ENCODE results near the gene PPP1R16B. TPM values are rescaled to one million over a fixed set of nuclear protein-coding genes. Genes with fewer than 3 reads are reported as not detected.
A peak's percentile ranks its signal among the peaks of the same experiment; 100 is the strongest.

Gene PPP1R16B
- polyA plus RNA-seq, 6 donors from 2014 or later = 22.1 to 54.6 (median 38.4) TPM

- Mint-ChIP-seq H3K36me3 (peaks cover 13 to 24% of the 10 kb centered on the region in 2 donors), H3K4me3 (no peak overlapping the region), H3K27me3 (no peaks in the 10 kb centered on the region), H3K4me1 (peaks cover 46 to 77% (median 64%) of the 10 kb centered on the region in 3 donors), H3K9me3 (no peaks in the 10 kb centered on the region), H3K27ac (peak overlapping the region in 4 of 6 donors; percentile 64 to 93 (median 74))
- DNase-seq (no peak), ATAC-seq (ENCODE audit: low read depth in 2 of 2) (no peak)
Measured at GRCh38 chr20:38834868-38835267, 29.4 kb downstream of the PPP1R16B start.

DNA sequence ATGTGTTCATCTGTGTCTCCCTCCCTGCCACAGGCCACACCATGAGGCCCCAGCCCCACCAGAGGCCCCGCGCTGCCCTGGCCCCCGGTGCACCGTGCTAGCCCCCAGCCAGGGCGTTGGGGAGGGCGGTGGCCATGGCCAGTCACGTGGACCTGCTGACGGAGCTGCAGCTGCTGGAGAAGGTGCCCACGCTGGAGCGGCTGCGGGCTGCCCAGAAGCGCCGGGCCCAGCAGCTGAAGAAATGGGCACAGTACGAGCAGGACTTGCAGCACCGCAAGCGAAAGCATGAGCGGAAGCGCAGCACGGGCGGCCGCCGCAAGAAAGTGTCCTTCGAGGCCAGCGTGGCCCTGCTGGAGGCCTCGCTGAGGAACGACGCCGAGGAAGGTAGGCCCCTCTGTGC is 30.3 kb downstream of the PPP1R16B start:
- Mint-ChIP-seq H3K27ac (no peak overlapping the region), H3K9me3 (no peaks in the 10 kb centered on the region), H3K4me1 (peaks cover 47 to 77% (median 64%) of the 10 kb centered on the region in 3 donors), H3K36me3 (peaks cover 7 to 27% of the 10 kb centered on the region in 2 donors), H3K27me3 (no peaks in the 10 kb centered on the region), H3K4me3 (no peak overlapping the region)
- ATAC-seq (ENCODE audit: low read depth in 2 of 2) (no peak), DNase-seq (no peak)

- no peak for DNase-seq
- H3K4me3 Mint-ChIP-seq = peak overlapping the region in 1 of 8 donors; percentile 32
- H3K4me1 Mint-ChIP-seq = peaks cover 44 to 77% (median 60%) of the 10 kb centered on the region in 3 donors
- H3K9me3 Mint-ChIP-seq = peaks cover 0 to 2% (median 0%) of the 10 kb centered on the region in 7 donors
- H3K27me3 Mint-ChIP-seq = no peaks in the 10 kb centered on the region
- peak overlapping the region; percentile 43 to 94 (median 60) for H3K27ac Mint-ChIP-seq
- H3K36me3 Mint-ChIP-seq = peaks cover 7 to 17% of the 10 kb centered on the region in 2 donors
- ATAC-seq (ENCODE audit: low read depth in 2 of 2) = no peak
Measured at GRCh38 chr20:38836991-38837390, 31.5 kb downstream of the PPP1R16B start.

GRCh38 chr20:38838326-38838725 is 32.8 kb downstream of the PPP1R16B start:
- peak overlapping the region in 4 of 6 donors; percentile 32 to 92 (median 69) for H3K27ac Mint-ChIP-seq
- peaks cover 44 to 77% (median 63%) of the 10 kb centered on the region in 3 donors for H3K4me1 Mint-ChIP-seq
- H3K4me3 Mint-ChIP-seq = peak overlapping the region in 1 of 8 donors; percentile 5
- peaks cover 0 to 2% (median 0%) of the 10 kb centered on the region in 7 donors for H3K9me3 Mint-ChIP-seq
- ATAC-seq (ENCODE audit: low read depth in 2 of 2) = no peak
- no peaks in the 10 kb centered on the region for H3K27me3 Mint-ChIP-seq
- H3K36me3 Mint-ChIP-seq = peaks cover 7 to 17% of the 10 kb centered on the region in 2 donors
- DNase-seq = no peak

GRCh38 chr20:38839563-38839962 is 34.1 kb downstream of the PPP1R16B start:
- no peak for ATAC-seq (ENCODE audit: low read depth in 2 of 2)
- peaks cover 0 to 2% (median 0%) of the 10 kb centered on the region in 7 donors for H3K9me3 Mint-ChIP-seq

GRCh38 chr20:38840053-38840893 is 34.8 kb downstream of the PPP1R16B start:
- Mint-ChIP-seq H3K27me3 (no peaks in the 10 kb centered on the region), H3K36me3 (peaks cover 7 to 13% of the 10 kb centered on the region in 2 donors), H3K9me3 (peaks cover 0 to 2% (median 0%) of the 10 kb centered on the region in 7 donors), H3K4me1 (peaks cover 44 to 82% (median 66%) of the 10 kb centered on the region in 3 donors), H3K4me3 (peak overlapping the region in 5 of 8 donors; percentile 3 to 53 (median 12)), H3K27ac (peak overlapping the region in 5 of 6 donors; percentile 92 to 100 (median 97))
- ATAC-seq (ENCODE audit: low read depth in 2 of 2) (no peak), DNase-seq (no peak)

More at GRCh38 chr20:38839563-38839962, 34.1 kb downstream of the PPP1R16B start:
- Mint-ChIP-seq H3K4me3 (peak overlapping the region in 1 of 8 donors; percentile 25), H3K4me1 (peaks cover 41 to 78% (median 59%) of the 10 kb centered on the region in 3 donors), H3K27ac (peak overlapping the region in 5 of 6 donors; percentile 64 to 97 (median 92)), H3K27me3 (no peaks in the 10 kb centered on the region), H3K36me3 (peaks cover 7 to 13% of the 10 kb centered on the region in 2 donors)
- no peak for DNase-seq

DNA sequence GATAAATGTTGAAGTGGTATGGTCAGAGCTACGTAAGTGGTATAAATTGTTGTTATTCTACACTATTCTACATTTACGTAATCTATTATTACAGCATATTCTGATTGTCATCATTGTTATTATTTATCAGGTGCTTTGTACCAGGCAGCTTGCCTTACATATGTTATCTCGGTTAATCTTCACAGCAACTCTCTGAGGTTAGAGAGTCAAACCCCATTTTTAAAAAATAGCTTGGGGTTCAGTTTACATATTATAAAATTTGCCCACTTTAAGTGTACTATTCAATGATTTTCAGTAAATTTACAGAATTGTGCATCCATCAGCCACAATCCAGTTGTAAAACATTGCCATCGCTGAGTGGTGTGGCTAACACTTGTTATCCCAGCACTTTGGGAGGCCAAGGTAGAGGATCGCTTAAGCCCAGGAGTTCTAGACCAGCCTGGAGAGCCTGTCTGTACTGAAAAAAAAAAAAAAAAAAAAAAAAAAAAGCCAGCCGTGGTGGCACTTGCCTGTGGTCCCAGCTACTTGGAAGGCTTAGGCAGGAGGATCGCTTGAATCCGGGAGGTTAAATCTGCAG is 35.5 kb downstream of the PPP1R16B start:
- ATAC-seq (ENCODE audit: low read depth in 2 of 2) (no peak), DNase-seq (no peak)
- Mint-ChIP-seq H3K27me3 (no peaks in the 10 kb centered on the region), H3K4me1 (peaks cover 52 to 89% (median 73%) of the 10 kb centered on the region in 3 donors), H3K9me3 (peaks cover 0 to 2% (median 0%) of the 10 kb centered on the region in 7 donors), H3K36me3 (peaks cover 12 to 16% of the 10 kb centered on the region in 2 donors), H3K4me3 (peak overlapping the region in 4 of 8 donors; percentile 16 to 53 (median 36)), H3K27ac (peak overlapping the region; percentile 92 to 100 (median 97))

- Mint-ChIP-seq H3K36me3 (peaks cover 15 to 19% of the 10 kb centered on the region in 2 donors), H3K4me3 (peak overlapping the region; percentile 5 to 94 (median 73)), H3K9me3 (peaks cover 0 to 2% (median 0%) of the 10 kb centered on the region in 7 donors), H3K4me1 (peaks cover 57 to 93% (median 78%) of the 10 kb centered on the region in 3 donors), H3K27me3 (no peaks in the 10 kb centered on the region), H3K27ac (peak overlapping the region; percentile 92 to 100 (median 97))
- ATAC-seq (ENCODE audit: low read depth in 2 of 2) = no peak
- DNase-seq = no peak
Measured at GRCh38 chr20:38841570-38841969, 36.1 kb downstream of the PPP1R16B start.

GRCh38 chr20:38842026-38842425 is 36.5 kb downstream of the PPP1R16B start:
- peaks cover 14 to 19% of the 10 kb centered on the region in 2 donors for H3K36me3 Mint-ChIP-seq
- H3K27me3 Mint-ChIP-seq = no peaks in the 10 kb centered on the region
- peaks cover 0 to 2% (median 0%) of the 10 kb centered on the region in 7 donors for H3K9me3 Mint-ChIP-seq
- H3K4me1 Mint-ChIP-seq = peaks cover 57 to 92% (median 78%) of the 10 kb centered on the region in 3 donors
- DNase-seq = peak; percentile 31
- peak overlapping the region; percentile 92 to 100 (median 97) for H3K27ac Mint-ChIP-seq
- peak overlapping the region; percentile 3 to 94 (median 78) for H3K4me3 Mint-ChIP-seq
- ATAC-seq (ENCODE audit: low read depth in 2 of 2) = peak; percentile 18 to 22

DNA sequence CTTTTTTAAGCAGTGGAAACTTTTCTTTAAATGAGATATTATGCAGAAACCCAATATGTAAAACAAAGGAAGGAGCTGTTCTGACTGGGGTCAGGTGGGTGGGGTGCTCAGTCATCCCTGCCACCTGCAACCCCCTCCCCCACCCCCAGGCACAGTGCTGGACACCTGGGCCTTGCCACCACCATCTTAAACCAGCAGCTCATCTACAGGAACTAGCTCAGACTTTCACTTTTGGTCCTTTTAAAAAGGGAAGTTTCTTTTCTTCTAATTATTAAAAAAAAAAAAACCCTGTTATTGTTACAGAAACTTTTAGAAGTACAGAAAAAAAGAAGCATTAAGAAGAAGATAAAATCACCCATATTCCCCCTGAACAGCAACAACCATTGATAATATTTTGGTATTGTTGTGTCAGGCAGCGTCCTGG is 37.1 kb downstream of the PPP1R16B start:
- Mint-ChIP-seq H3K27ac (peak overlapping the region; percentile 92 to 100 (median 97)), H3K27me3 (no peaks in the 10 kb centered on the region), H3K4me1 (peaks cover 62 to 96% (median 81%) of the 10 kb centered on the region in 3 donors), H3K9me3 (peaks cover 0 to 3% (median 0%) of the 10 kb centered on the region in 7 donors), H3K4me3 (peak overlapping the region; percentile 58 to 94 (median 78)), H3K36me3 (peaks cover 18 to 19% of the 10 kb centered on the region in 2 donors)
- peak; percentile 98 to 99 for ATAC-seq (ENCODE audit: low read depth in 2 of 2)
- peak; percentile 85 for DNase-seq

GRCh38 chr20:38843346-38843745 is 37.8 kb downstream of the PPP1R16B start:
- Mint-ChIP-seq H3K4me1 (peaks cover 67 to 93% (median 83%) of the 10 kb centered on the region in 3 donors), H3K4me3 (peak overlapping the region in 6 of 8 donors; percentile 58 to 94 (median 78)), H3K36me3 (peaks cover 19 to 21% of the 10 kb centered on the region in 2 donors), H3K27ac (peak overlapping the region; percentile 92 to 100 (median 97)), H3K27me3 (no peaks in the 10 kb centered on the region), H3K9me3 (peaks cover 0 to 4% (median 0%) of the 10 kb centered on the region in 7 donors)
- DNase-seq = no peak
- no peak for ATAC-seq (ENCODE audit: low read depth in 2 of 2)

GRCh38 chr20:38844963-38845362 is 39.5 kb downstream of the PPP1R16B start:
- H3K36me3 Mint-ChIP-seq = peaks cover 12 to 21% of the 10 kb centered on the region in 2 donors
- peaks cover 75 to 92% (median 88%) of the 10 kb centered on the region in 3 donors for H3K4me1 Mint-ChIP-seq
- no peaks in the 10 kb centered on the region for H3K27me3 Mint-ChIP-seq
- peak overlapping the region; percentile 85 to 97 (median 92) for H3K27ac Mint-ChIP-seq
- peaks cover 0 to 4% (median 0%) of the 10 kb centered on the region in 7 donors for H3K9me3 Mint-ChIP-seq
- H3K4me3 Mint-ChIP-seq = peak overlapping the region in 7 of 8 donors; percentile 21 to 88 (median 58)
- DNase-seq = no peak
- ATAC-seq (ENCODE audit: low read depth in 2 of 2) = no peak

DNA sequence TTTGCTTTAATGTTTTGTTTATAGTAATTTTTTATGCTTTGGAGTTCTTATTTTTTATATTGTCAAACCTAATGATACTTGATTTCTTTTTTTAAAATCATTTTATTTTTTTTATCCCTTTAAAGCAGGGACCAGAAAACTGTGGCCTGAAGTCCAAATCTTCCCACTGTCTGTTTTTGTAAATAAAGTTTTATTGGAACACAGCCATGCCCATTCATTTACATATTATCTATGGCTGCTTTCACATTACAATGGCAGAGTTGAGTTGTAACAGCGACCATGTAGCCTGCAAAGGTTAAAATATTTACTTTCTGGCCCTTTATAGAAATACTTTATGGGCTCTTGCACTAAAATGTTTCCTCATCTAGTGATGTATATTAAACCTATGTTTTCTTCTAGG is 42.3 kb downstream of the PPP1R16B start:
- ATAC-seq (ENCODE audit: low read depth in 2 of 2) (no peak), DNase-seq (no peak)
- no peaks in the 10 kb centered on the region for H3K27me3 Mint-ChIP-seq
- H3K4me1 Mint-ChIP-seq = peaks cover 54 to 92% (median 73%) of the 10 kb centered on the region in 3 donors
- peaks cover 0 to 4% (median 0%) of the 10 kb centered on the region in 7 donors for H3K9me3 Mint-ChIP-seq
- peak overlapping the region in 4 of 6 donors; percentile 90 to 93 (median 92) for H3K27ac Mint-ChIP-seq
- peaks cover 6 to 22% of the 10 kb centered on the region in 2 donors for H3K36me3 Mint-ChIP-seq
- H3K4me3 Mint-ChIP-seq = peak overlapping the region in 2 of 8 donors; percentile 6 to 64
